B cell (primary cell): ENCODE measurements around the gene CCDC200. TPM values are rescaled to one million over a fixed set of nuclear protein-coding genes. Genes with fewer than 3 reads are reported as not detected.

ENCODE experiments used
- ATAC-seq: fragments of 200-7000 bp; cut with Tn5 transposase; one replicate; pipeline ENCODE4 v1.10.0; 2021; ENCODE audit warnings: low read depth, mild to moderate bottlenecking, moderate number of reproducible peaks, moderate library complexity
- CTCF ChIA-PET: fragments of 350-600 bp; sonication (Branson Sonifier 250); formaldehyde crosslinking; loops from one replicate; lab custom pipeline; 2021; ENCODE audit warnings: antibody characterized with exemption, inconsistent platforms; lab: Charles Lee
- POLR2A ChIA-PET: fragments of 350-600 bp; sonication (Branson Sonifier 250); formaldehyde crosslinking; loops from one replicate; lab custom pipeline; 2021; ENCODE audit warnings: antibody characterized with exemption; lab: Charles Lee
- DNase-seq: peaks from one replicate; pipeline ENCODE4 v3.0.0; 2013
- H2AFZ ChIP-seq: 2 replicates; pipeline ENCODE4 v1.6.1; 2012; ENCODE audit warnings: mild to moderate bottlenecking, low read depth, low read length; ENCODE audit not compliant: insufficient read depth, poor library complexity, severe bottlenecking
- H3K27ac ChIP-seq, 2 donors: 1 replicate in 1 of 2; 2 replicates in 1 of 2; pipeline ENCODE4 v1.5.1; 2012 to 2013; ENCODE audit warnings: low read length in 2 of 2, mild to moderate bottlenecking in 2 of 2, moderate library complexity in 1 of 2
- H3K27me3 ChIP-seq, 4 experiments: fragments of 200-600 bp in 1 of 4; sonication (generic) in 1 of 4; replicated peaks in 1 of 4; 1 replicate in 2 of 4; 2 replicates in 2 of 4; pipeline versions ENCODE4 v1.6.1 to v1.7.0; 2013 to 2016; ENCODE audit warnings: low read length in 3 of 4, mild to moderate bottlenecking in 2 of 4, mixed read lengths in 1 of 4, moderate library complexity in 1 of 4; ENCODE audit not compliant: insufficient read depth in 4 of 4, control insufficient read depth in 3 of 4; ENCODE audit errors: control extremely low read depth in 1 of 4
- H3K36me3 ChIP-seq, 2 experiments: replicated peaks in 1 of 2; 1 replicate in 1 of 2; 2 replicates in 1 of 2; pipeline versions ENCODE4 v1.6.1 to v1.7.1; 2013; ENCODE audit warnings: low read length in 1 of 2; ENCODE audit not compliant: insufficient read depth in 2 of 2, control insufficient read depth in 1 of 2; ENCODE audit errors: control extremely low read depth in 1 of 2, extremely low read depth in 1 of 2
- H3K4me1 ChIP-seq, 2 donors: fragments of 200-600 bp in 1 of 2; sonication (generic) in 1 of 2; 1 replicate in 1 of 2; 2 replicates in 1 of 2; pipeline versions ENCODE4 v1.5.1 to v1.6.1; 2013 to 2017; ENCODE audit warnings: low read length in 2 of 2; ENCODE audit not compliant: control insufficient read depth in 2 of 2, insufficient read depth in 2 of 2
- H3K4me2 ChIP-seq: replicated peaks from 2 replicates; pipeline ENCODE3; 2012; ENCODE audit warnings: mild to moderate bottlenecking, low read depth, low read length; ENCODE audit not compliant: poor library complexity, severe bottlenecking
- H3K4me3 ChIP-seq, 5 experiments: fragments of 200-600 bp in 1 of 5; sonication (generic) in 1 of 5; 1 replicate in 3 of 5; 2 replicates in 2 of 5; pipeline versions ENCODE4 v1.5.1 to v1.7.0; 2011 to 2016; ENCODE audit warnings: low read length in 4 of 5, mild to moderate bottlenecking in 4 of 5, low read depth in 2 of 5, control low read depth in 1 of 5, moderate library complexity in 1 of 5; ENCODE audit not compliant: insufficient read depth in 1 of 5; ENCODE audit errors: control extremely low read depth in 1 of 5, extremely low read depth in 1 of 5
- H3K79me2 ChIP-seq: fragments of 200-600 bp; sonication (generic); one replicate; pipeline ENCODE4 v1.6.0; 2016; ENCODE audit warnings: low read length; ENCODE audit not compliant: control insufficient read depth, insufficient read depth
- H3K9ac ChIP-seq: fragments of 200-600 bp; sonication (generic); 2 replicates; pipeline ENCODE4 v1.6.1; 2017; ENCODE audit warnings: mild to moderate bottlenecking, low read length, moderate library complexity
- H3K9me3 ChIP-seq, 3 donors: one replicate each; pipeline versions ENCODE4 v1.6.1 to v1.7.1; 2013; ENCODE audit warnings: low read length in 2 of 3; ENCODE audit not compliant: control insufficient read depth in 2 of 3, insufficient read depth in 1 of 3; ENCODE audit errors: control extremely low read depth in 1 of 3
- H4K20me1 ChIP-seq: 2 replicates; pipeline ENCODE4 v1.6.0; 2012; ENCODE audit warnings: mild to moderate bottlenecking, low read length; ENCODE audit not compliant: insufficient read depth, control insufficient read depth, poor library complexity, severe bottlenecking
- H3K27ac Mint-ChIP-seq: one replicate; pipeline ENCODE4 v1.8.0; 2021; ENCODE audit warnings: mixed read lengths
- H3K27me3 Mint-ChIP-seq: one replicate; pipeline ENCODE4 v1.8.0; 2021; ENCODE audit warnings: mixed read lengths
- H3K4me1 Mint-ChIP-seq: one replicate; pipeline ENCODE4 v1.8.0; 2021; ENCODE audit warnings: mixed read lengths
- H3K4me3 Mint-ChIP-seq: one replicate; pipeline ENCODE4 v1.8.0; 2021; ENCODE audit warnings: mixed read lengths
- H3K9me3 Mint-ChIP-seq: one replicate; pipeline ENCODE4 v1.8.0; 2022; ENCODE audit warnings: mixed read lengths; ENCODE audit not compliant: insufficient read depth
- EZH2 ChIP-seq: IDR thresholded peaks from 2 replicates; pipeline ENCODE4 v1.6.1; 2012; ENCODE audit warnings: borderline replicate concordance, low read depth, mild to moderate bottlenecking, moderate library complexity, low read length; ENCODE audit not compliant: insufficient read depth, poor library complexity, severe bottlenecking
- WGBS: methylation state at CpG from one replicate; pipeline ENCODE4 v1.1.5; 2013; ENCODE audit warnings: missing lambda C conversion rate; ENCODE audit not compliant: insufficient coverage; 5-methylcytosine and 5-hydroxymethylcytosine counted together
- intact Hi-C: fragments of 100-400 bp; cut with micrococcal nuclease; formaldehyde crosslinking; loops from one replicate; pipeline ENCODE4 v1.10.0; 2022
- polyA plus RNA-seq: library from polyadenylated mRNA; depleted of rRNA; stranded (reverse); fragments of >200 nt; gene quantifications from 2 replicates; pipeline ENCODE4 v1.2.3, GENCODE V29; 2012
- total RNA-seq, 2 donors: library from RNA; stranded (reverse); fragments of 120-200 nt in 1 of 2; gene quantifications; 1 replicate in 1 of 2; 2 replicates in 1 of 2; pipeline versions ENCODE4 v1.2.3 to v1.2.4, GENCODE V29; 2013 to 2022
- TF ChIP-seq, protein P1 (sequence below): fragments of 200-600 bp; IDR thresholded peaks from one replicate; pipeline ENCODE4 v1.8.0; 2022; ENCODE audit warnings: antibody characterized with exemption, mild to moderate bottlenecking

CCDC200 gene
- total and polyA plus RNA-seq, 2 donors (not counting 1 experiment from before 2014, with no cell fraction given) = 0.16 to 0.74 TPM

DNA sequence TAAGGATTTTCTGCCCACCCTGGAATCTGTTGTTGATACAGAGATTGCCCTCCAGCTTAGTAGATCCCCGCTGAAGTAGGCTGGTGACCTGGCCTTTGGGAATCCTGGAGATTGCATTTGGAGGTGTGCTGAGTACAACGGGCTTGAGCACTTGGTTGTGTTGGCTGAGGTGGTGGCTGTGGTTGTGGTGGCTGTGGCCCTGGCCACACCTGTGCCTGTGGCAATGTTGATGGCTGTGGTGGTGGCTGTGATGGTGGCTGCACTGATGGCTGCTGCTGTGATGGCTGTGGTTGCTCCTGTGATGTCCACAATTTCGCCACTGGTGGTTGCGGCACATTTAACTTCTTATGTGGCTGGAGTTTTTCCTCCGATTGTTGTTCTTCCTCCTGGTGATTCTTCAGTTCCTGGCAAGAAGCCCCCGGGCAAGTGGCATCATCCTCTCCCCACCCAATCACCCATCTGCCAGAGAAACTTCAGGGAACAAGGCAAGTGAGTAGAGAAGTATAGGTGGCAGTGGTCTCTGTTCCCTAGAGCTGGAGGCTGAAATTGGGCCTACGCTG lies 4.2 kb downstream of the CCDC200 start:
- no peak overlapping the region for H2AFZ ChIP-seq
- H3K36me3 ChIP-seq = peaks cover 0 to 31% of the 10 kb centered on the region in 2 experiments
- no peak overlapping the region for H3K9ac ChIP-seq
- peaks cover 0 to 10% of the 10 kb centered on the region in 2 donors for H3K4me1 ChIP-seq
- 89% methylated on average over 5 of the region's 7 CpGs for WGBS
- Mint-ChIP-seq H3K27me3 (no peaks in the 10 kb centered on the region), H3K4me1 (peaks cover 11% of the 10 kb centered on the region), H3K4me3 (no peak overlapping the region), H3K9me3 (no peaks in the 10 kb centered on the region), H3K27ac (no peak overlapping the region)
- H3K9me3 ChIP-seq = no peaks in the 10 kb centered on the region
- H3K27ac ChIP-seq = peak overlapping the region in 1 of 2 donors; percentile 11
- intact Hi-C loops = no loop called here
- no peaks in the 10 kb centered on the region for H3K79me2 ChIP-seq
- no peak for ATAC-seq
- CTCF ChIA-PET = no interaction called here
- no peak overlapping the region for H3K4me3 ChIP-seq
- POLR2A ChIA-PET = no interaction called here
- no peaks in the 10 kb centered on the region for H3K27me3 ChIP-seq
- no peaks in the 10 kb centered on the region for H4K20me1 ChIP-seq
- DNase-seq = no peak
- H3K4me2 ChIP-seq = no peak overlapping the region
- TF ChIP-seq, protein P1, sequence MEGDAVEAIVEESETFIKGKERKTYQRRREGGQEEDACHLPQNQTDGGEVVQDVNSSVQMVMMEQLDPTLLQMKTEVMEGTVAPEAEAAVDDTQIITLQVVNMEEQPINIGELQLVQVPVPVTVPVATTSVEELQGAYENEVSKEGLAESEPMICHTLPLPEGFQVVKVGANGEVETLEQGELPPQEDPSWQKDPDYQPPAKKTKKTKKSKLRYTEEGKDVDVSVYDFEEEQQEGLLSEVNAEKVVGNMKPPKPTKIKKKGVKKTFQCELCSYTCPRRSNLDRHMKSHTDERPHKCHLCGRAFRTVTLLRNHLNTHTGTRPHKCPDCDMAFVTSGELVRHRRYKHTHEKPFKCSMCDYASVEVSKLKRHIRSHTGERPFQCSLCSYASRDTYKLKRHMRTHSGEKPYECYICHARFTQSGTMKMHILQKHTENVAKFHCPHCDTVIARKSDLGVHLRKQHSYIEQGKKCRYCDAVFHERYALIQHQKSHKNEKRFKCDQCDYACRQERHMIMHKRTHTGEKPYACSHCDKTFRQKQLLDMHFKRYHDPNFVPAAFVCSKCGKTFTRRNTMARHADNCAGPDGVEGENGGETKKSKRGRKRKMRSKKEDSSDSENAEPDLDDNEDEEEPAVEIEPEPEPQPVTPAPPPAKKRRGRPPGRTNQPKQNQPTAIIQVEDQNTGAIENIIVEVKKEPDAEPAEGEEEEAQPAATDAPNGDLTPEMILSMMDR = no peak
- TF ChIP-seq EZH2 = no peak

DNA sequence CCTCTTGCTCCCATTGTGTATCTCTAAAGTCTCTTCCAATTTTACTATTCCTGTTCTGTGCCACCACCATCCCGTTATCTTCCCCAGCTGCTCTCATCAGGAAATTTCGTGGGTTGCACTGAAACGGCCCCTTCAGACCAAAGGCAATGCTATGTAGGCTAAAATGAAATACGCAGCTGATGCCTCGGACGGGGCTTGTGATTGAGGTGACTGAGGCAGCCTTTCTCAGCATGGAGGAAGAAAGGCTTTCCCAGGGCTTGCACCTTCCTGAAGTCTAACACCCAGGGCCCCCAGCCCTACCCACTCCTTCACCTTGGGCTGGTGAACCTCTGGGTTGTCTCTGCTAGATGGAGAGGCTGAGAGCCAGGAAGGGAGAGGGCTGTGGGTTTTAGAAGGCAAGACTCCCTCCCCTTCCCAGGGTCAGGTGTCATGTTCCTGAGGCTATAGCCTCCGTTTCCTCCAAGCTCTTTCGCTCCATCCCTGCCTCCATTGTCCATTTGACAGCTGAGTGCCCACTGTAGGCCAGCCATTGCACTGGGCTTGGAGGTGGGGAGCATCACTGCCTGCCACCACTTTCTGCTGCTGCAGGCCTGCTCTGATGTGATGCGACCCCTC lies 7.8 kb downstream of the CCDC200 start:
- no peak overlapping the region for H2AFZ ChIP-seq
- no peaks in the 10 kb centered on the region for H3K9me3 ChIP-seq
- no peaks in the 10 kb centered on the region for H3K79me2 ChIP-seq
- ChIA-PET POLR2A (interaction anchor here (0.5 kb wide), 1 partner anchor 99 kb away, joined by 5 read pairs; no protein-coding TSS in a partner anchor), CTCF (interaction anchor here (1.6 kb wide), 1 partner anchor 263 kb away, joined by 3 read pairs; the partner anchor contains the start of gene DHX8)
- peaks cover 13 to 60% of the 10 kb centered on the region in 2 experiments for H3K36me3 ChIP-seq
- Mint-ChIP-seq H3K4me1 (peaks cover 17% of the 10 kb centered on the region), H3K27me3 (no peaks in the 10 kb centered on the region), H3K9me3 (no peaks in the 10 kb centered on the region), H3K27ac (no peak overlapping the region), H3K4me3 (no peak overlapping the region)
- TF ChIP-seq, protein P1 = no peak
- TF ChIP-seq EZH2 = no peak
- H3K9ac ChIP-seq = no peak overlapping the region
- intact Hi-C loops = no loop called here
- H3K27ac ChIP-seq = no peak overlapping the region
- ATAC-seq (no peak), DNase-seq (no peak)
- no peaks in the 10 kb centered on the region for H3K27me3 ChIP-seq
- H4K20me1 ChIP-seq = no peaks in the 10 kb centered on the region
- H3K4me2 ChIP-seq = no peak overlapping the region
- WGBS = 96% methylated on average over 6 of the region's 9 CpGs
- peaks cover 0 to 10% of the 10 kb centered on the region in 2 donors for H3K4me1 ChIP-seq
- no peak overlapping the region for H3K4me3 ChIP-seq
